Fibroblast of mammary gland (primary cell): ENCODE data around the gene PUM1.

ENCODE experiments used
- DNase-seq: peaks from one replicate; pipeline ENCODE4 v3.0.0-alpha.2; 2010; ENCODE audit warnings: low read depth
- H3K4me3 ChIP-seq: 2 replicates; pipeline ENCODE4 v1.5.1; 2011; ENCODE audit warnings: low read depth, mild to moderate bottlenecking, low read length, moderate library complexity; ENCODE audit not compliant: control insufficient read depth
- CTCF ChIP-seq: conservative IDR thresholded peaks from 2 replicates; pipeline ENCODE4 v1.5.1; 2011; ENCODE audit warnings: low read depth, low read length, inconsistent platforms; ENCODE audit not compliant: control insufficient read depth, insufficient read depth

Gene PUM1

GRCh38 chr1:31027693-31028526 lies 37.6 kb downstream of the PUM1 start:
- no peak for DNase-seq
- TF ChIP-seq CTCF = no peak
- no peak overlapping the region for H3K4me3 ChIP-seq

GRCh38 chr1:31022259-31022658 lies 43.3 kb downstream of the PUM1 start:
- no peak overlapping the region for H3K4me3 ChIP-seq
- TF ChIP-seq CTCF = no peak
- DNase-seq = no peak

- no peak for TF ChIP-seq CTCF
- peak; percentile 15 for DNase-seq
- no peak overlapping the region for H3K4me3 ChIP-seq
Measured at GRCh38 chr1:31020007-31020790, 45.3 kb downstream of the PUM1 start.

GRCh38 chr1:31019401-31019800 lies 46.1 kb downstream of the PUM1 start:
- DNase-seq = no peak
- H3K4me3 ChIP-seq = no peak overlapping the region
- TF ChIP-seq CTCF = no peak

GRCh38 chr1:31016868-31017267 lies 48.6 kb downstream of the PUM1 start:
- H3K4me3 ChIP-seq = no peak overlapping the region

More at GRCh38 chr1:31016868-31017267, 48.6 kb downstream of the PUM1 start:
- TF ChIP-seq CTCF = no peak
- no peak for DNase-seq
